Measurements from ENCODE around the gene CDC25A.

DNA sequence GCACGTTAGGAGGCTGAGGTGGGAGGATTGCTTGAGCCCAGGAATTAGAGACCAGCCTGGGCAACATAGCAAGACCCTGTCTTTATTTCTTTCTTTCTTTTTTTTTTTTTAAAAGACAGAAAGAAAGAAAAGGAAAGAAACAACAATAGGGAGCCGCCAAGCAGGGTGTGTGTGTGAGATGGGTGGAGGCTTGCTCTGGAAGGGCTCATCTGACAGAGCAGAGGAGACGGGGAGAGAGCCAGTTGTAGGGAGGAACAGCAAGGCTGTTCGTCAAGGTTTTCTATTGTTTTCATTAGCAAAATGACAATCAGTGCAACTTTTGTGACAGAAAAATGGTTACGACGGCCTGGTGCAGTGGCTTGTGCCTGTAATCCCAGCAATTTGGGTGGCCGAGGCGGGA lies 69.3 kb downstream of the CDC25A start:
- TF ChIP-seq POLR2A (IDR thresholded peaks at IDR 0.05), result no peak
- TF ChIP-seq CTCF (IDR thresholded peaks at IDR 0.05), result no peak
